HG02970 (cell line): ENCODE measurements around the gene ESRRA.

Experiments used
- ATAC-seq: cut with Tn5 transposase; IDR thresholded peaks from one replicate; pipeline ENCODE4 v1.9.1; 2021; ENCODE audit warnings: mild to moderate bottlenecking, moderate library complexity, moderate number of reproducible peaks; ENCODE audit not compliant: unreplicated experiment, low FRiP score

The ESRRA gene

DNA sequence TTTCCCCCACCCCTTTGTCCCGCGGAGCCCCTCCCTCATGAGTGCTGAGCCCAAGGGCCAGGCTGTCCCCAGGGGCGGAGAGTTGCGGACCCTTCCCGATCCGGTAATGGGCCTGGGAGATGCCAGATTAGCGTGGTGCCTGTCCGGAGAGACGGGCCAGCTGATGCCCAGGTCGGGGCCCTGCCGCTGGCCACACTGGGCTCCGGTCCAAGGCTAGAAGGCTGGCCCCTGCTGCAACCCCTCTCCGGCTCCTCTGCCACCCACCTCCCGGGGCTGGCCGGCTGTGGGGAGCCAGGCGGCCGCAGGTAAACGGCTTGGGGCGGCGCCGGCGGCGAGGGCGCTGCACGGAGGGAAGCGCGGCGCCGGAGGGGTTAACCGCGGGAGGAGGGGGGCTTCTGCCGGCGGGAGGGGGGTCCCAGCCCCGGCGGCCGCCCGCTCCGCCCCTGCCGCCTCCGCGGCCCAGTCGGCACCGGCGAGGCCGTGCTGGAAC lies 14.0 kb upstream of the ESRRA start, which contains the start of gene KCNK4:
TSS of gene KCNK4 (plus strand) at position 41 of the 490 bp plus-strand sequence. CDS start 1,717 bp downstream, outside the sequence.
- ATAC-seq: no peak

DNA sequence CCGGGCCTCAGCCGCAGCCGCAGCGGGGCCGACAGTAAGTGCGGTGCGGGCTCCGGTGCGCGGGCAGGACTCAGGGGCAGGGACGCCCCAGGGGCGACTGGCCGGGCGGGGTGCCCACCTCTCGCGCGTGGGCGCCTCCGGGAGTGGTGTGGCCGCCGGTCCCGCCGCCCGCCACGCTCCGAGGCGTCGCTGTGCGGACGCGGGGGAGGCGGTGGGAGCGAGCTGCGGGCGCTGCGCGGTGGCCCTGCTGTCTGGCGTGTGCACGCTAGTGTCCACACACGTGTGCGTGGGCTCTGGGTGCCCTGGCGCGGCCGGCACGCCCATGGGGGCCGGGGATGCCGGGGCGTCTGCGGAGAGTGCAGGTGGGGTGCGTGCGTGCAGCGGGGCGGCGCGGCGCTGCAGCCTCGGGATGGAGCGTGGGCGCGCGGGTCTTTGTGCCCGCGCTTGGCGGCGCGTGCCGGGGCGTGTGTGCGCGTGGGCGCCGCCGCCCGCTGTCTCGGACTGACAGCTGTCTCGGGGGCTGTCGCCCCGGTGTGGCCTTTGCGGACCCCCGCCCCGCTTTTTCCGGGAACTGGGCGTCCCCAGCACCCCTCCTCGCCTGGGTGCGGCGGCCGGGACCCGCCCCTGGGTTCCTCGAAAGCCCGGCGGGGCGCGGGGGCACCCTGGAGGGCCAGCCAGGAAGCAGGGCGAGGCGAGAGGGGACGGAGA lies 13.4 kb upstream of the ESRRA start:
- ATAC-seq: no peak

DNA sequence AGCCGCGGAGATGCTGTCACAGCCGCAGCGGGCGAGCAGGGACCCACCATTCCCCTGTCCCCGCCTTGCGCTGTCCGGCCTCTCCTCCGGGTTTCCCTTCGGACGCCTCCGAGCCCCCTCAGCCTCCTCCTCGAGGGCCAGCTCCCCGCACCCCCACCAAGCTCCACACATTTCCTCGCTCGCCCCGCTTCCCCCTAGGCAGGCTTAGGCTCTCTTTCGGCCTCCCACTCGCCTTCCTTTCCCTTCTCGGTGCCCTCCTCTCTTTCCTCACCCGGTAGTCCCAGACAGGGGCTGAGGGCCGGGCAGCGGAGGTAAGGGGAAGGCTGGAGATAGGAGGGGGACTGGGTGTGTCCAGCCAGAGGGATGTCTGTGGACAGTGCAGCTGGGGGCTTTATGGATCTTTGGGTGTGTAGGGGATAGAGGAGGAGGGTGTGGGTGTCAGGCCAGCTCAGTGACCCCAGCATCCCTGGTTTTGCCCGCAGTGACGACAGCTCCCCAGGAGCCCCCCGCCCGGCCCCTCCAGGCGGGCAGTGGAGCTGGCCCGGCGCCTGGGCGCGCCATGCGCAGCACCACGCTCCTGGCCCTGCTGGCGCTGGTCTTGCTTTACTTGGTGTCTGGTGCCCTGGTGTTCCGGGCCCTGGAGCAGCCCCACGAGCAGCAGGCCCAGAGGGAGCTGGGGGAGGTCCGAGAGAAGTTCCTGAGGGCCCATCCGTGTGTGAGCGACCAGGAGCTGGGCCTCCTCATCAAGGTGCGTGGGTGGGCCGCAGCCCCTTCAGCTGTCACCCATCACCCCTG lies 12.7 kb upstream of the ESRRA start:
- no peak for ATAC-seq

- ATAC-seq: no peak
These were observed 10.6 kb upstream of the ESRRA start for GRCh38 chr11:64294774-64295173.

DNA sequence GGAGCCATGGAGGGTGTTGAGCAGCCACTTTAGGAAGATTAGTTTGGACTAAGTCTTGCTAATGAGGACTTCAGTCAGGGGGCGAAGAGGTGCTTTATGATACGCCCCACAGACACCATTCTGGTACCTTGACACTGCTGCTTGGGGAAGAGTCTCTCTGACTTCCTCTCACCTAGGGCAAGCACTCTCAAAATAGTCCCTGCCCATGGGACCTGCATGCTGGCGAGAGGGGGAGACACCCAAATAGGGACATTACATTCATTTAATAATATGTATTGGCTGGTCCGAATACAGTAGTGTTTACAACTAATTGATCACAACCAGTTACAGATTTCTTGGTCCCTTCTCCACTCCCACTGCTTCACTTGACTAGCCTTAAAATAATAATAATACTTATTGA lies 9.6 kb upstream of the ESRRA start:
- no peak for ATAC-seq

DNA sequence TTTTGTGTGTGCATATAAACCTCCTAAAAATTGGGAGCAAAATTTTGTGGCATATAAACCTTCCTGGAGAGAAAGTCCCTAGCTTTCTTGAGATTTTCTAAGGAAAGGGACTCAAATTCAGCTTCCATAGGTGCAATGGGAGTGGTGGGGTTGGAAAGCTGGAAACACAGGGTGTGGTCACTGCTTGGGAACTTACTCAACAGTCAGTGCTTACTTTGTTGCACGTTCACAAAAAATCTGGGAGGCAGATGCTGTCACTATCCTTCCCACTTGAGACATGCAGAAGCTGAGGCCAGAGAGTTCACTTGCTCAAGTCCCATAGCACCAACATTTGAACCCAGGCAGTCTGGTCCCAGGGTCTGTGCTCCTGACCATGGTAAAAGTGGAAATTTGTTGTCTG lies 9.1 kb upstream of the ESRRA start:
- no peak for ATAC-seq

DNA sequence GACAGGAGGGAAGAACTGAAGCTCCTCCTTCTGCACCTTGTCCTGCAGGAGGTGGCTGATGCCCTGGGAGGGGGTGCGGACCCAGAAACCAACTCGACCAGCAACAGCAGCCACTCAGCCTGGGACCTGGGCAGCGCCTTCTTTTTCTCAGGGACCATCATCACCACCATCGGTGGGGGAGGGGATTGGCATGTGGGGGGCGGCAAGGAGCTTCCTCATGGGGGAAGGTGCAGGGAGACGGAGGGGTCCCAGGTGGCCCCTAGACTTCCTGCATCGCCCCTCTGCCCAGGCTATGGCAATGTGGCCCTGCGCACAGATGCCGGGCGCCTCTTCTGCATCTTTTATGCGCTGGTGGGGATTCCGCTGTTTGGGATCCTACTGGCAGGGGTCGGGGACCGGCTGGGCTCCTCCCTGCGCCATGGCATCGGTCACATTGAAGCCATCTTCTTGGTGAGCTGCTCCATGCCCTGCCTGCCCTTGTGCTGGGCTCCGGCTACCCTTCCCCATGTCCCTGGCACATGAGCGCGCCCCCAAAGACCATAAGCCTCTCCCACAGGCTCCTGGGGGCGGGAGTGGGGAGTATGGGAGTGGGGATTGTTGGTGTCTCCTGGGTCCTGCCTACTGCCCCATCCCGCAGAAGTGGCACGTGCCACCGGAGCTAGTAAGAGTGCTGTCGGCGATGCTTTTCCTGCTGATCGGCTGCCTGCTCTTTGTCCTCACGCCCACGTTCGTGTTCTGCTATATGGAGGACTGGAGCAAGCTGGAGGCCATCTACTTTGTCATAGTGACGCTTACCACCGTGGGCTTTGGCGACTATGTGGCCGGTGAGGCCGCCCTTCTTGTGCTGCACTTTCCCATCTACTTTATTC lies 8.3 kb upstream of the ESRRA start:
- ATAC-seq: no peak

GRCh38 chr11:64297699-64298358 lies 7.5 kb upstream of the ESRRA start:
- no peak for ATAC-seq

DNA sequence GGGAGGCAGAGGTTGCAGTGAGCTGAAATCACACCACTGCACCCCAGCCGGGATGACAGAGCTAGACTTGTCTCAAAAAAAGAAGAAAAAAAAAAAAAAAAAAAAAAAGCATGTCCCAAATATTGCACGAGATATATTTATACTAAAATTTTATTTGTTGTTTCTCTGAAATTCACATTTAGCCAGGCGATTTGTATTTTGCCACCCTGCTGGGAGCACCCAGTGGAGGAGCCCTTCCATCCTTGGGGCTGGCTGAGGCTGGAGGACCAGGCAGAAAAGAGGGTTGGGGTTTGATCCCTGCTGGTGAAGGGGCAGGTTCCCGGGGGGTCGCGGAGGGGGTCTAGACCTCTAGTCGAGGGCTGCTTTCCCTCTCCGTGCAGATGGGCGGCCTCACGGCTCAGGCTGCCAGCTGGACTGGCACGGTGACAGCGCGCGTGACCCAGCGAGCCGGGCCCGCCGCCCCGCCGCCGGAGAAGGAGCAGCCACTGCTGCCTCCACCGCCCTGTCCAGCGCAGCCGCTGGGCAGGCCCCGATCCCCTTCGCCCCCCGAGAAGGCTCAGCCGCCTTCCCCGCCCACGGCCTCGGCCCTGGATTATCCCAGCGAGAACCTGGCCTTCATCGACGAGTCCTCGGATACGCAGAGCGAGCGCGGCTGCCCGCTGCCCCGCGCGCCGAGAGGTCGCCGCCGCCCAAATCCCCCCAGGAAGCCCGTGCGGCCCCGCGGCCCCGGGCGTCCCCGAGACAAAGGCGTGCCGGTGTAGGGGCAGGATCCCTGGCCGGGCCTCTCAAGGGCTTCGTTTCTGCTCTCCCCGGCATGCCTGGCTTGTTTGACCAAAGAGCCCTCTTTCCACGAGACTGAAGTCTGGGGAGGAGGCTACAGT lies 6.1 kb upstream of the ESRRA start:
- no peak for ATAC-seq

DNA sequence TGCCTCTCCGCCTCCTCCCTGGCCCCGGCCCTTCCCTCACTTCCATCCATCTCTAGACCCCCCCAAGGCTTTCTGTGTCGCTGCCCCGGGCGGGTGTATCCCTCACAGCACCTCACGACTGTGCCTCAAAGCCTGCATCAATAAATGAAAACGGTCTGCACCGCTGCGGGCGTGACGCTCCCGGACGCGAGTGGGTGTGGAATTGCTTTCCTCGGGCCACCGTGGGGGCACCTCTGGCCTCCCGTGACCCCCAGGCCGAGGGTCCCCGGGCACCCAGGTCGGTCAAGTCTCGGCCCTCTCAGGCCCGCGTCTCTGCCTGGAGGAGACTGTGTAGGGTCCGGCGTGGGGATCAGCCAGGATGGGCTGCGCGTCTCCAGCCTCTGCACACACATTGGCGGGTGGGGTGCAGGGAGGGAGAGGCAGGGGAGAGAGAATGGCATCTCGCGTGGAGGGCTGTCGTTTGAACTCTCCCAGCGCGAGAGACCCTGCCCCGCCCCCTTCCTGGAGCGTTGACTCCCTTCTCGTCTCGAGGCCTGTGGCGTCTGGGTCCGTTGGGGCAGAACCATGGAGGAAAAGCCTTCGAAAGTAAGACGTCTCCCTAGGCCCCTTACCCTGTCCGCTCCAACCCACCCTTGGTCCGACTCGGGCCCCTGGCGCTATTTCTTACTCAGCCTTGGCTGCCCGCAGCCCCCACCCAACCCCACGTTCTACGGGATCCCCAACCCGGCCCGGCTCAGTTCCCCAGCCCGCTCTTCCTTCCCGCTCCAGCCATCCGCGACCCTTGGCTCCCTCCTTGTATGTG lies 5.3 kb upstream of the ESRRA start, which contains the start of gene CATSPERZ:
TSS of gene CATSPERZ (plus strand) at position 512 of the 802 bp plus-strand sequence. CDS start at position 565, 53 bp downstream.
- ATAC-seq: no peak

DNA sequence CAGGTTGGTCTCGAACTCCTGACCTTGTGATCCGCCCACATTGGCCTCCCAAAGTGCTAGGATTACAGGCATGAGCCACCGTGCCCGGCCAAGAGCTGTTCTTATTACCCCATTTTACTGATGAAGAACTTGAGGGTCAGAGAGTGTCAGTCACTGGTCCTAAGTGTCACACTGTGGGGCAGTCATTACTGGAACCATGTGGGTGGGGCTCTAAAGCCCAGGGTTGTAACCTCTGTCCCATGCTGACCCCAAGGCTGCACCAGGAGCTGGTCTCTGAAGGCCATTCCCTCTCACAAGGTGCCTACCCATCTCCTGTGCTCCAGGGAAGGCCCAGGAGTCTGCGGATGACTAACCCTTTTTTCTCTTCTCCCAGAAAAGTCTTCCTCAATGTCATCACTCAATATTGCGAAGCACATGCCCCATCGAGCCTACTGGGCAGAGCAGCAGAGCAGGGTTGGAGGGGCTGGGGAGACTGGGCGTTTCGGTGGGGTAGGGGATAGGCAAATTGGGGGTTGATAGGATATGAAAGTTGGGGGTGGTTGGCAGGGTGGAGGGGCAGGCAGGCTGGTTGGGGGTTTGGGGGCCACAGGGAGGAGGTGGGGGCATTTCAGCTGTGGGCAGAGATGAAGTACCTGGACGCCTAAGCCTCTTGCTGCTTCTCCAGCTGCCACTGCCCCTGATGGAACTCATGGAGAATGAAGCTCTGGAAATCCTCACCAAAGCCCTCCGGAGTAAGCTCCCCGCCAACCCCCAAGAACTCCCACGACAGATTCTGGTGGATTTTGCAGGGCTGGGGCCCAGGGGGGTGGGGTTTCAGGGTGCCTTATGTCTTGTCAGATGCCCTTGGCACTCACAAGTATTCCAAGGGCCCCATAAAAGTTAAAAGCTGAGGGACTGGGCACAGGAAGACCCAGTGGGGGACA lies 2.0 kb upstream of the ESRRA start:
- ATAC-seq: no peak

DNA sequence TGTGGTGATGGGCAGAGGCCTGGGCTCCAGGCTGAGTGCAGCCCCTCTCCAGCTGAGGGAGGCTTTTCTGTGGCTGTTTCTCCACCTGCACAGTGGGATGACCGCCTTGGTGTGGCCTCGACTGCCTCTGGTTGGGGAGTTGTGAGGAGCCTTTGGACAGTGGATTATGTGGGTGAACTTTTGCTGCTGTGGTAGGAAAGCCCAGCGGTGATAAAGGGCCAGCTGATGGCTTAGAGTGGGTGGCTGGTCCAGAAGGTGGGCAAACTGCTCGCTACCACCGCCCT lies 1.4 kb upstream of the ESRRA start:
- no peak for ATAC-seq

DNA sequence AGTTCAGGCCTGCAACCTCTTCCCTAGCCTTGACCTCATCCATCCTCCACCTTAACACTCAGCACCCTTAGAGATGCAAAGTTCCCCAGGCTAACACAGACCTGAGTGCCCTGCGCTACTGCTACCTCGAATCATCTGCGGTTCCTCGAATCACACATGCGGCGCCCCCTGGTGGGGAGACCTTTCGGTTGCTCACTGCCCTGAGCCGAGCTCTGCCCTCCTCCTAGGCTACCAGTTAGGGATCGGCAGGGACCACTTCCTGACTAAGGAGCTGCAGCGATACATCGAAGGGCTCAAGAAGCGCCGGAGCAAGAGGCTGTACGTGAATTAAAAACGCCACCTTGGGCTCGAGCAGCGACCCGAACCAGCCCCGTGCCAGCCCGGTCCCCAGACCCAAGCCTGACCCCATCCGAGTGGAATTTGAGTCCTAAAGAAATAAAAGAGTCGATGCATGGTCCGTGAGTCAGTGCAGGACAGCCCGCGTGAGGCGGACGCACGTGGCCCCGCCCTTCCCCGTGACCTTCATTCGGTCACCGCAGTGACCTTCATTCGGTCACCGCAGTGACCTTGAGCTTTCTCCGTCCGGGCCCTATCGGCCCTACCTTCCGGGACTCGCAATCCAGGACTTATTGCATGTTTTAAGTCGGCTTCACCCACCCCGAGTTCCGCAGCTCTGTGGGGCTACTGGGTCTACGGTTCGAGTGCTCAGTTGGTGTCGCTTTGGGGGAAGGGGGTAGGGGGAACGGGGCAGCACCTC lies 830 bp upstream of the ESRRA start:
- ATAC-seq: peak; percentile 19

GRCh38 chr11:64305691-64306562 lies 603 bp downstream of the ESRRA start:
- ATAC-seq: peak; percentile 17

DNA sequence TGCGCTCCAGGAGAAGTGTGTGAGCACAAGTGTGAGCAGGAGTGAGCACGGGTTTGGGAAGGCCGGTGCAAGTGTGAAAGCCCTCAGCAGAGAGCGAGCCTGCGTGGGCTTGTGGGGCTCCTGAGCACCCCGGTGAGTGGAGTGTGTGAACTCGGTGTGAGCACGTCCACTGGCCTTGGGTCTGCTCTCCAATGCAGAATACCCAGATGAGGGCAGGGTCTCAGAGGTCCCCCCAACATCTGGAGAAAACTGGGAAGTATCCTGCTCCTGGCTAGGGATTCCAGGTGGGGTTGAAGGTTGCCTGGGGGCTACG lies 1.2 kb downstream of the ESRRA start:
- no peak for ATAC-seq
